Measurements from ENCODE around the gene AQP9.

AQP9 gene

DNA sequence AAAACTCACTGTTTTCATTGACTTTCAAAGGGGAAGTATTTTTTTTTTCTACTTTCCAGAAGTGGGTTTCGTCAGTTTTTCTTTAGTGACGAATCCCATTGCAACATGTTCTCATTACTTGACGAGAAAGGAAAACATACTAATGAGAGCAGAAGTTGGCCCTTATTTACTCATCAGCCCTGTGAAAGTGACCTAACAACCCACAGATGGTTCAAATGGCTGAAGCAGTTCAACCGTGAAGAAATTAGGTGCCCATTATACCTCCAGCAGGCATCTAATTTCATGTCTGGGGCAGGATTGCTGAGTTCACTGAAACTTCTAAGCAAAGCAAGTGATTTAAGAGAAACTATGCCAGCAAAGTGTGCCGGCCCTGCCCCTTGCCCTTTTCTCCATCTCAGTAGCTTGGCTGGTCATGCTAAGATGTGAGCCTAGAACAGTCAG lies 9.0 kb downstream of the AQP9 start (continued):
- TF ChIP-seq CREB5 (CRISPR knock-in tag; IDR thresholded peaks at IDR 0.05; ENCODE audit: low read depth) (no peak), ZNF565 (CRISPR knock-in tag; conservative IDR thresholded peaks at IDR 0.05; ENCODE audit: low read depth) (no peak), CSDC2 (CRISPR knock-in tag; IDR thresholded peaks at IDR 0.05) (no peak), OSR1 (CRISPR knock-in tag; IDR thresholded peaks at IDR 0.05) (no peak), ZNF8 (CRISPR knock-in tag; IDR thresholded peaks at IDR 0.05) (no peak)

DNA sequence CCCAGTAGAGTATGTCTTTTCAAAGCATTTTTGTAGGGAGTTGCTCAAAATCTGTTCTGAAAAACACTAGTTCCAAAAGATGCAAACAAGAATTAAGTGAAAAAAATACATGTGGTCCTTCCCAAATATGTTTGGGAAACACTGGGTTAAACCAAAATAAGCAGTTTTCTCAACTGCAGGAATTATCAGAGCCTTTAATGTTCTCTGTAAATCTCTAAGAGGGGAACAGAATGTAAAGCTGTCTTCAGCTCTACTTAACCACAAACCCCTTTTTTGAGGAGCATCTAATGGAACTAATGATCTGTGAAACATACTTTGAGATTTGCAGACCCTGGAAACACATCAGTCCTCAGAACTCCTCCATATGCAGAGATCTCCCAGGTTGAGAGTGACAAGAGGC lies 9.9 kb downstream of the AQP9 start:
- ATAC-seq = no peak
- TF ChIP-seq ZFP30 (CRISPR knock-in tag; IDR thresholded peaks at IDR 0.05) = no peak
- TF ChIP-seq CREB5 (CRISPR knock-in tag; IDR thresholded peaks at IDR 0.05; ENCODE audit: low read depth) = no peak
- TF ChIP-seq ZC3H10 (CRISPR knock-in tag; IDR thresholded peaks at IDR 0.05) = no peak
- no peak for TF ChIP-seq ZNF565 (CRISPR knock-in tag; conservative IDR thresholded peaks at IDR 0.05; ENCODE audit: low read depth)
- TF ChIP-seq BACH2 (CRISPR knock-in tag; IDR thresholded peaks at IDR 0.05; ENCODE audit: borderline replicate concordance) = no peak
- TF ChIP-seq ARNTL (CRISPR knock-in tag; IDR thresholded peaks at IDR 0.05; ENCODE audit: borderline replicate concordance, low read depth) = no peak
- TF ChIP-seq, protein P1, sequence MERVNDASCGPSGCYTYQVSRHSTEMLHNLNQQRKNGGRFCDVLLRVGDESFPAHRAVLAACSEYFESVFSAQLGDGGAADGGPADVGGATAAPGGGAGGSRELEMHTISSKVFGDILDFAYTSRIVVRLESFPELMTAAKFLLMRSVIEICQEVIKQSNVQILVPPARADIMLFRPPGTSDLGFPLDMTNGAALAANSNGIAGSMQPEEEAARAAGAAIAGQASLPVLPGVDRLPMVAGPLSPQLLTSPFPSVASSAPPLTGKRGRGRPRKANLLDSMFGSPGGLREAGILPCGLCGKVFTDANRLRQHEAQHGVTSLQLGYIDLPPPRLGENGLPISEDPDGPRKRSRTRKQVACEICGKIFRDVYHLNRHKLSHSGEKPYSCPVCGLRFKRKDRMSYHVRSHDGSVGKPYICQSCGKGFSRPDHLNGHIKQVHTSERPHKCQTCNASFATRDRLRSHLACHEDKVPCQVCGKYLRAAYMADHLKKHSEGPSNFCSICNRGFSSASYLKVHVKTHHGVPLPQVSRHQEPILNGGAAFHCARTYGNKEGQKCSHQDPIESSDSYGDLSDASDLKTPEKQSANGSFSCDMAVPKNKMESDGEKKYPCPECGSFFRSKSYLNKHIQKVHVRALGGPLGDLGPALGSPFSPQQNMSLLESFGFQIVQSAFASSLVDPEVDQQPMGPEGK (CRISPR knock-in tag; IDR thresholded peaks at IDR 0.05; ENCODE audit: borderline replicate concordance) = no peak
- TF ChIP-seq ZNF8 (CRISPR knock-in tag; IDR thresholded peaks at IDR 0.05) = no peak
- TF ChIP-seq TOX (CRISPR knock-in tag; IDR thresholded peaks at IDR 0.05; ENCODE audit: borderline replicate concordance) = no peak
- no peak for TF ChIP-seq CSDC2 (CRISPR knock-in tag; IDR thresholded peaks at IDR 0.05)
- no peak for TF ChIP-seq PPARA (CRISPR knock-in tag; IDR thresholded peaks at IDR 0.05; ENCODE audit: borderline replicate concordance)
- TF ChIP-seq TCF4 (CRISPR knock-in tag; IDR thresholded peaks at IDR 0.05; ENCODE audit: borderline replicate concordance) = no peak
- TF ChIP-seq ESRRG (CRISPR knock-in tag; IDR thresholded peaks at IDR 0.05) = no peak
- no peak for TF ChIP-seq ISL1 (CRISPR knock-in tag; IDR thresholded peaks at IDR 0.05)
- TF ChIP-seq CSRNP3 (CRISPR knock-in tag; IDR thresholded peaks at IDR 0.05) = no peak

GRCh38 chr15:58148633-58149445 lies 10.7 kb downstream of the AQP9 start:
- TF ChIP-seq RARB (CRISPR knock-in tag; IDR thresholded peaks at IDR 0.05) (no peak), ZFP3 (CRISPR knock-in tag; IDR thresholded peaks at IDR 0.05) (no peak), BACH2 (CRISPR knock-in tag; IDR thresholded peaks at IDR 0.05; ENCODE audit: borderline replicate concordance) (no peak), ZC3H10 (CRISPR knock-in tag; IDR thresholded peaks at IDR 0.05) (no peak), TOX (CRISPR knock-in tag; IDR thresholded peaks at IDR 0.05; ENCODE audit: borderline replicate concordance) (no peak), ZNF8 (CRISPR knock-in tag; IDR thresholded peaks at IDR 0.05) (no peak), TSHZ2 (CRISPR knock-in tag; IDR thresholded peaks at IDR 0.05) (no peak), ZNF565 (CRISPR knock-in tag; conservative IDR thresholded peaks at IDR 0.05; ENCODE audit: low read depth) (no peak)
- TF ChIP-seq, protein P1 (CRISPR knock-in tag; IDR thresholded peaks at IDR 0.05; ENCODE audit: borderline replicate concordance) = no peak
- no peak for ATAC-seq
